Keratinocyte (primary cell): ENCODE results near the gene ZFP62. TPM values are rescaled to one million over a fixed set of nuclear protein-coding genes. Genes with fewer than 3 reads are reported as not detected.

Experiments
- DNase-seq: peaks from one replicate; pipeline ENCODE4 v3.0.0-alpha.2; 2011; ENCODE audit warnings: low read depth, missing footprints, low spot score
- FAIRE-seq: peaks from 2 replicates; lab custom pipeline; 2011; peaks lifted over from hg19 to GRCh38; lab: Jason Lieb, UNC
- H2AFZ ChIP-seq: 2 replicates; pipeline ENCODE4 v1.6.0; 2012; ENCODE audit warnings: low read length, control low read depth, inconsistent platforms; ENCODE audit not compliant: control insufficient read depth
- H3K27ac ChIP-seq: 2 replicates; pipeline ENCODE4 v1.5.1; 2011; ENCODE audit warnings: low read length; ENCODE audit not compliant: control insufficient read depth, insufficient read depth
- H3K27me3 ChIP-seq: 3 replicates; pipeline ENCODE4 v1.6.0; 2011; ENCODE audit warnings: low read length; ENCODE audit not compliant: control insufficient read depth, insufficient read depth; ENCODE audit errors: extremely low read depth
- H3K36me3 ChIP-seq, 2 experiments: 2 replicates in 1 of 2; 3 replicates in 1 of 2; pipeline ENCODE4 v1.5.1; 2011; ENCODE audit warnings: low read length in 2 of 2, mild to moderate bottlenecking in 1 of 2; ENCODE audit not compliant: control insufficient read depth in 2 of 2, insufficient read depth in 2 of 2; ENCODE audit errors: extremely low read depth in 1 of 2
- H3K4me1 ChIP-seq: 3 replicates; pipeline ENCODE4 v1.5.1; 2011; ENCODE audit warnings: low read length; ENCODE audit not compliant: control insufficient read depth, insufficient read depth; ENCODE audit errors: extremely low read depth
- H3K4me2 ChIP-seq: 3 replicates; pipeline ENCODE4 v1.6.0; 2011; ENCODE audit warnings: low read depth, low read length; ENCODE audit not compliant: control insufficient read depth, insufficient read depth; ENCODE audit errors: extremely low read depth
- H3K4me3 ChIP-seq, 3 experiments: fragments of 200-600 bp in 1 of 3; sonication (generic) in 1 of 3; 2 replicates in 2 of 3; 3 replicates in 1 of 3; pipeline ENCODE4 v1.5.1; 2011 to 2016; ENCODE audit warnings: low read length in 3 of 3, mild to moderate bottlenecking in 3 of 3, control low read depth in 2 of 3, inconsistent platforms in 1 of 3, low read depth in 1 of 3, mixed read lengths in 1 of 3, mixed run types in 1 of 3, moderate library complexity in 1 of 3; ENCODE audit not compliant: control insufficient read depth in 2 of 3, insufficient read depth in 2 of 3; ENCODE audit errors: extremely low read depth in 1 of 3
- H3K79me2 ChIP-seq: 2 replicates; pipeline ENCODE4 v1.6.0; 2012; ENCODE audit warnings: low read length; ENCODE audit not compliant: control insufficient read depth, insufficient read depth
- H3K9ac ChIP-seq: 3 replicates; pipeline ENCODE4 v1.6.0; 2011; ENCODE audit warnings: low read length; ENCODE audit not compliant: control insufficient read depth, insufficient read depth; ENCODE audit errors: extremely low read depth
- H3K9me1 ChIP-seq: 3 replicates; pipeline ENCODE4 v1.6.0; 2011; ENCODE audit warnings: low read length; ENCODE audit not compliant: control insufficient read depth, insufficient read depth; ENCODE audit errors: extremely low read depth
- H3K9me3 ChIP-seq: 2 replicates; pipeline ENCODE4 v1.5.1; 2012; ENCODE audit warnings: low read depth, low read length; ENCODE audit not compliant: control insufficient read depth
- H4K20me1 ChIP-seq: 3 replicates; pipeline ENCODE4 v1.6.0; 2011; ENCODE audit warnings: low read length; ENCODE audit not compliant: control insufficient read depth, insufficient read depth; ENCODE audit errors: extremely low read depth
- EZH2 ChIP-seq: IDR thresholded peaks from one replicate; pipeline ENCODE4 v1.6.1; 2012; ENCODE audit warnings: inconsistent platforms, mild to moderate bottlenecking, low read length, moderate library complexity
- dilution Hi-C: fragments of 300-500 bp; cut with MboI; formaldehyde crosslinking; loops from one replicate; pipeline ENCODE4 v1.7.0; 2020; ENCODE audit warnings: low sequenced_read_pairs; ENCODE audit not compliant: extremely low pct_ligation_motif_present
- polyA plus RNA-seq, 5 experiments: library from polyadenylated mRNA; depleted of rRNA in 3 of 5; stranded (reverse) in 3 of 5; stranded (forward) in 1 of 5; unstranded in 1 of 5; fragments of >200 nt; gene quantifications; 1 replicate in 1 of 5; 2 replicates in 3 of 5; 3 replicates in 1 of 5; pipeline versions ENCODE4 v1.2.1 to v1.2.3, GENCODE V29; 2011 to 2012; ENCODE audit warnings: missing spikeins in 2 of 5, low read depth in 1 of 5, low replicate concordance in 1 of 5
- TF ChIP-seq, protein P1 (sequence below), 3 experiments: IDR thresholded peaks in 1 of 3; conservative IDR thresholded peaks in 1 of 3; optimal IDR thresholded peaks in 1 of 3; 2 replicates in 2 of 3; 3 replicates in 1 of 3; pipeline versions ENCODE3 to v1.5.1; 2011; ENCODE audit warnings: low read length in 3 of 3, mild to moderate bottlenecking in 3 of 3, moderate library complexity in 2 of 3, control low read depth in 1 of 3, inconsistent platforms in 1 of 3; ENCODE audit not compliant: insufficient read depth in 2 of 3; ENCODE audit errors: extremely low read depth in 1 of 3

The ZFP62 gene
- polyA plus RNA-seq, 1 donor (not counting 4 experiments of a cell fraction or from before 2014, with no cell fraction given): 21.5 TPM

DNA sequence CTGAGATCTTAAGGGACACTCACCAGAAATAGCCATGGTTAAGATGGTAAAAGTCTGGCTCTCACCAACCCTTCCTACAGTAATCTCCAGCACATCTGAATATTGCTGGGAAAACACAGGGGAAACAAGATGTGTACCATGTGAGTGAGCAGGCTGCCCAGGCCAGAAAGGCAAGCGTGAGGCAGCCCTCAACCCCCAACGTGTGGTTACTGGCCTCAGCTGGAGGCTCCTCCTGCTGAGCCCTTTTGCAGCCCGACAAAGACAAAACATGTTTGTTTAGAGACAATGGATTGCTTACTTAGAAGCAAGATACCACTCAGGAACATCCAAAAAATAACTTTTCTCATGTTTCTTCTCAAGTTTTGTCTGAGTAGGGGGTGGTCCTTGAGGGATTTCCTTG lies 16.6 kb downstream of the ZFP62 start:
- no peak overlapping the region for H3K4me2 ChIP-seq
- peaks cover 2 to 4% of the 10 kb centered on the region in 2 experiments for H3K36me3 ChIP-seq
- H4K20me1 ChIP-seq: no peaks in the 10 kb centered on the region
- dilution Hi-C loops: no loop called here
- no peaks in the 10 kb centered on the region for H3K9me3 ChIP-seq
- no peaks in the 10 kb centered on the region for H3K27me3 ChIP-seq
- H3K4me1 ChIP-seq: no peaks in the 10 kb centered on the region
- H3K9ac ChIP-seq: no peak overlapping the region
- H3K4me3 ChIP-seq: no peak overlapping the region
- DNase-seq (no peak), FAIRE-seq (no peak)
- H3K79me2 ChIP-seq: no peaks in the 10 kb centered on the region
- TF ChIP-seq, protein P1, sequence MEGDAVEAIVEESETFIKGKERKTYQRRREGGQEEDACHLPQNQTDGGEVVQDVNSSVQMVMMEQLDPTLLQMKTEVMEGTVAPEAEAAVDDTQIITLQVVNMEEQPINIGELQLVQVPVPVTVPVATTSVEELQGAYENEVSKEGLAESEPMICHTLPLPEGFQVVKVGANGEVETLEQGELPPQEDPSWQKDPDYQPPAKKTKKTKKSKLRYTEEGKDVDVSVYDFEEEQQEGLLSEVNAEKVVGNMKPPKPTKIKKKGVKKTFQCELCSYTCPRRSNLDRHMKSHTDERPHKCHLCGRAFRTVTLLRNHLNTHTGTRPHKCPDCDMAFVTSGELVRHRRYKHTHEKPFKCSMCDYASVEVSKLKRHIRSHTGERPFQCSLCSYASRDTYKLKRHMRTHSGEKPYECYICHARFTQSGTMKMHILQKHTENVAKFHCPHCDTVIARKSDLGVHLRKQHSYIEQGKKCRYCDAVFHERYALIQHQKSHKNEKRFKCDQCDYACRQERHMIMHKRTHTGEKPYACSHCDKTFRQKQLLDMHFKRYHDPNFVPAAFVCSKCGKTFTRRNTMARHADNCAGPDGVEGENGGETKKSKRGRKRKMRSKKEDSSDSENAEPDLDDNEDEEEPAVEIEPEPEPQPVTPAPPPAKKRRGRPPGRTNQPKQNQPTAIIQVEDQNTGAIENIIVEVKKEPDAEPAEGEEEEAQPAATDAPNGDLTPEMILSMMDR (optimal IDR thresholded peaks at IDR 0.05 in 1 of 3, IDR thresholded peaks at IDR 0.05 in 1 of 3, conservative IDR thresholded peaks at IDR 0.05 in 1 of 3; ENCODE audit: extremely low read depth in 1 of 3, insufficient read depth in 2 of 3, low read length in 3 of 3): no peak
- no peak for TF ChIP-seq EZH2
- H3K9me1 ChIP-seq: no peaks in the 10 kb centered on the region
- H3K27ac ChIP-seq: no peak overlapping the region
- H2AFZ ChIP-seq: no peak overlapping the region

DNA sequence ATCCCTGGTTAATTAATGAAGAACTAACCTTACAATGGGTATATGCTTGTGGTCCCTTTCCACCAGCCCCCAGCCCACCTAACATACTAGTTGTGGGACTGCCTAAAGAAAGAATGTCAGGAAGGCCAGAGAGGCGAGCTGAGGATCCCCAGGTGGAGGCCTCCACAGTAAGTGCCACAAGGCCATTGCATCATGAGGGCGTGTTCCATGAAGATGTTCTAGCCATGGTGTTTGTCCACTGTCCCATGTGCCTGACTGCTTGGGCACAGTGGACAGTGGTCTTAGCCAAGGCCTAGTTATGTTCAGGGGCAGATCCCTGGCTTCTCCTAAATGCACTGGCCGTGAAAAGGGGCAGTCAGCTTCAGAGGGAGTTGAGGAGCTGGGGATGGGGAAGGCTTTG lies 21.1 kb downstream of the ZFP62 start:
- TF ChIP-seq, protein P1 (optimal IDR thresholded peaks at IDR 0.05 in 1 of 3, IDR thresholded peaks at IDR 0.05 in 1 of 3, conservative IDR thresholded peaks at IDR 0.05 in 1 of 3; ENCODE audit: extremely low read depth in 1 of 3, insufficient read depth in 2 of 3, low read length in 3 of 3): no peak
- no peak for TF ChIP-seq EZH2
- no peaks in the 10 kb centered on the region for H4K20me1 ChIP-seq
- no peak overlapping the region for H3K27ac ChIP-seq
- no peak for FAIRE-seq
- peaks cover 0 to 3% of the 10 kb centered on the region in 2 experiments for H3K36me3 ChIP-seq
- H3K9me3 ChIP-seq: no peaks in the 10 kb centered on the region
- dilution Hi-C loops: no loop called here
- no peaks in the 10 kb centered on the region for H3K4me1 ChIP-seq
- no peak overlapping the region for H2AFZ ChIP-seq
- no peaks in the 10 kb centered on the region for H3K9me1 ChIP-seq
- no peaks in the 10 kb centered on the region for H3K27me3 ChIP-seq
- no peak overlapping the region for H3K4me3 ChIP-seq
- no peak for DNase-seq
- H3K4me2 ChIP-seq: no peak overlapping the region
- H3K9ac ChIP-seq: no peak overlapping the region
- H3K79me2 ChIP-seq: no peaks in the 10 kb centered on the region
